Measurements from ENCODE around the gene PGPEP1.
A peak's percentile ranks its signal among the peaks of the same experiment; 100 is the strongest.

The PGPEP1 gene

DNA sequence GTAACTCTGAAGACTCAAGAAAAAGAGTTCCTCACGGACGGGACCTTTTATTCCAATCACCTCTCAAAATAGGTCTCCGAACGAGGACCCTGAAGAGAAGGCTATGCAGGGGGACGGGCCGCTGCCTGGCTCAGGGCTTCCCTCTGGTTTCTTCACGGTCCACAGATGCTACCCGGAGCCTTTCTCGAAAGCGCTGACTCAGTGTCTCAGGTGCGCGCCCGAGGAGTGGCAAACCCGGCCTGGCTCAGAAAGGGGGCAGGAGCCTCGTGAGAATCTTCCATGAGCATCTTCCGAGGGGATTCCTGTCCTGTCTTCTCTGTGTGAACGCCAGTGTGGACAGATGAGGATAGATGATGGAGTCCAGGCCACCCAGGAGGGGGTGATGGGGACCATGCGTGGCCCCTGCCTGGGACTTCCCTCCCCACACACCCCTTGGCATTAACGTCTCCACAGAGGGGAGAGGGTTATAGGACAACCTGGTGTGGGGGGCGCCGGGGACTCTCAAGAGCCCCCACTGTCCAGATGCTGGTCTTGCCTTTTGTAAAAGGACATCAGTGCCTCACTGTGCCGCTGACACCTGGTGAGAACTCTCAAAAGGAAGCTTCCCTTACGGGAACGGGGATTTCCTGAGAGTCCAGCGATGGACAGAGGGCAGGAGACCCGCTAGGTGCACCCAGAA, 34.0 kb upstream of the PGPEP1 start:
- peak overlapping the region; percentile 88 to 99 (median 95) for H3K4me2 ChIP-seq
- H3K36me3 ChIP-seq: peaks cover 24 to 41% (median 32%) of the 10 kb centered on the region in 11 experiments; a peak in 21 of 22 replicates

DNA sequence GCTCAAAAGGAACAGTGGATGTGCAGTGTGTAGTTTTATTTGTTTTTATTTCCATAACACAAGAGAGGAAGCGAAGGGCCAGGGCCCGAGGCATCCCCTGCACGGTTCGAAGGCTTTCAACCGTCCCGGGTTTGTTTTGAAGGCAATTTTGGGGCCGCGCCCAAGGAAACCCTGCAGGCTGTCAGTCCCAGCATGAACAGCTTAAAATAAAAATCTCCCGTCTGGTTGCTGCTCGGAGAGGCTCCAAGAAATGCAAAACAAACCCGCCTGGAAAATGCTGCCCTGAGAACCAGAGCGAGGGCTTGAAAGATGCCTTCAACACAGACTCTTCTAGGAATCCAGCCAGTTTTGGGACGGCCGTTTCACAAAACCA, 33.5 kb upstream of the PGPEP1 start:
- H3K36me3 ChIP-seq: peaks cover 29 to 47% (median 37%) of the 10 kb centered on the region in 11 experiments
- H3K4me2 ChIP-seq: peak overlapping the region; percentile 88 to 99 (median 95)

More for the DNA sequence above, 34.0 kb upstream of the PGPEP1 start:
- Histone ChIP-seq H3K4me3 (peak overlapping the region in 9 of 10 experiments; percentile 4 to 65 (median 48); a peak in 15 of 20 replicates), H3K9ac (peak overlapping the region; percentile 31 to 93 (median 87); a peak in 21 of 22 replicates), H3K4me1 (peaks cover 78 to 95% (median 81%) of the 10 kb centered on the region in 10 experiments), H3K27me3 (no peaks in the 10 kb centered on the region), H4K20me1 (peaks cover 0 to 8% (median 0%) of the 10 kb centered on the region in 11 experiments; a peak in 4 of 22 replicates), H3K27ac (peak overlapping the region in 10 of 11 experiments; percentile 45 to 99 (median 94); a peak in 21 of 22 replicates), H3K9me3 (replicated peaks in 1 of 11) (no peaks in the 10 kb centered on the region)
- no peak for TF ChIP-seq Cebpa-rat (IDR thresholded peaks at IDR 0.05)

DNA sequence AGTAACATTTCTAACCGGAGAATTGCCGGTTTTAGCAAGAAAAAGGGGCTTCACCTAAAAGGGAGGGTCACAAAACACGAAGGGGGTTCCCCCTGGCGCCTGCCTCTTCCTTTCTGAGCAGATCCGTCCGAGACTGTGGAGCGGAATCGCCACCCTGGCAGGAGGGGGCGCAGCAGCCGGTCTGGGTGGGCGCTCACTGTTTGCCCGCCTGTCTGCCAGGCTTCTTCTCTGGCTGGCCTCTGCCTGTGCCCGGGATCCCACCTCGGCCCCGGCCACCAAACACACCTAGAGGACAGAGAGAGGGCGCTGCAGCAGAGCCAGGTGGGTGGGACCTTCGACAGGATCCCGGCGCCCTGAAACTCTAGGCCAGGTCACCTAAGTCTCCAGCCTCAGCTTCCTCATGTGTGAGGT, 33.1 kb upstream of the PGPEP1 start:
- peak overlapping the region; percentile 88 to 99 (median 95) for H3K4me2 ChIP-seq
- peak overlapping the region; percentile 26 to 99 (median 94); a peak in 21 of 22 replicates for H3K27ac ChIP-seq
- H3K36me3 ChIP-seq: peaks cover 33 to 51% (median 41%) of the 10 kb centered on the region in 11 experiments

More for the DNA sequence above, 33.5 kb upstream of the PGPEP1 start:
- Histone ChIP-seq H3K4me1 (peaks cover 72 to 91% (median 76%) of the 10 kb centered on the region in 10 experiments), H3K9me3 (replicated peaks in 1 of 11) (no peaks in the 10 kb centered on the region), H3K27me3 (no peaks in the 10 kb centered on the region), H3K27ac (peak overlapping the region; percentile 26 to 99 (median 94); a peak in 21 of 22 replicates), H3K4me3 (peak overlapping the region in 9 of 10 experiments; percentile 4 to 65 (median 47); a peak in 14 of 20 replicates), H4K20me1 (peaks cover 0 to 13% (median 0%) of the 10 kb centered on the region in 11 experiments; a peak in 4 of 22 replicates), H3K9ac (peak overlapping the region; percentile 31 to 93 (median 87))
- no peak for TF ChIP-seq Cebpa-rat (IDR thresholded peaks at IDR 0.05)

DNA sequence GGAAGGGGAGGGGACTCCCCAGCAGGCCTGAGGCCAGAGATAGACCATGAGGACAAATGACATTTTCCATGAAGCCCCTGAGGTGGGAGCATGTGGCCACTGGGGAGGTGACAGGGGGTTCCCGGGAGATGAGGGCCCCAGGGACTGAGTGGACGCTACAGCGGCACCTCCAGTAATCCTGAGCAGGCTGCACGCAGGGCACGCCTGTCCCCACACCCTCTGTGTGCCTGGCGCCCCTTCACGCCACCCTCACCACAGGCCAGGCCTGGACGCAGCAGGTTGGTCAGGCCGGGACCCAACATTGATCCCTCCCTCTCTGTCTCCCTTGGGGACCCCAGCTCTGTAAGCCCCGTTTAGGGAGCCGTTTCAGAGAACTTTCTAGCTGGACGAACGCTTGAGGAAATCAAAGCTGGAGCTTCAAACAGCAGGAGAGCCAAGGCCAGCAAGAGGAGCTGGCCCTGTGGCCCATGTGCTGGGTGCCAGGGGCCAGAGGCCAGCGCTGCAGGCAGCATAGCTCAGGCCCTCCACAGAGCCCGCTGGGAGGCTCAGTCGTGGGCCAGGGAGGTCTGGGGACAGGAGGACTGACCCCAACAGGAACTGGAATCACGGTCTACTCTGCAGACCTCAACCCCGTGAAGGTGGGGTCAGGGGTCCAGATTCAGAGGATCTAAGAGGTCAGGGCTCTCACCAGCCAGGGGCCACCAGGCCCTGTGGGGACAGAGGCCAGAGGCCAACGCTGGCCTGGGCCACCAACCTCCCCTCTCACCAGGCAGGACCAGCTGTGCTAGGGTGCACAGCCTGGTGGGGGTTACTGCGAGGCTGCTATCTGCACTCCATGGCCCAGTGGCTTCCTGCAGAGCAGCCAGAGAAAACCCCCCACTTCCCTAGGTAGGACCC, 32.1 kb upstream of the PGPEP1 start:
- peak overlapping the region; percentile 31 to 93 (median 87); a peak in 19 of 22 replicates for H3K9ac ChIP-seq
- peaks cover 0 to 13% (median 0%) of the 10 kb centered on the region in 11 experiments; a peak in 4 of 22 replicates for H4K20me1 ChIP-seq
- peaks cover 43 to 61% (median 51%) of the 10 kb centered on the region in 11 experiments for H3K36me3 ChIP-seq
- peak overlapping the region in 3 of 10 experiments; percentile 44 to 65 (median 49); a peak in 6 of 20 replicates for H3K4me3 ChIP-seq
- no peaks in the 10 kb centered on the region for H3K27me3 ChIP-seq
- peak overlapping the region; percentile 88 to 99 (median 95) for H3K4me2 ChIP-seq
- H3K9me3 ChIP-seq (replicated peaks in 1 of 11): no peaks in the 10 kb centered on the region
- peaks cover 58 to 77% (median 63%) of the 10 kb centered on the region in 10 experiments for H3K4me1 ChIP-seq
- H3K27ac ChIP-seq: peak overlapping the region in 9 of 11 experiments; percentile 87 to 99 (median 95); a peak in 18 of 22 replicates
- no peak for TF ChIP-seq Cebpa-rat (IDR thresholded peaks at IDR 0.05)

More for the DNA sequence above, 33.1 kb upstream of the PGPEP1 start:
- Histone ChIP-seq H3K4me1 (peaks cover 68 to 87% (median 73%) of the 10 kb centered on the region in 10 experiments), H3K9ac (peak overlapping the region; percentile 31 to 93 (median 87)), H3K27me3 (no peaks in the 10 kb centered on the region), H3K9me3 (replicated peaks in 1 of 11) (no peaks in the 10 kb centered on the region), H4K20me1 (peaks cover 0 to 13% (median 0%) of the 10 kb centered on the region in 11 experiments; a peak in 4 of 22 replicates), H3K4me3 (peak overlapping the region in 8 of 10 experiments; percentile 26 to 65 (median 48); a peak in 14 of 20 replicates)
- TF ChIP-seq Cebpa-rat (IDR thresholded peaks at IDR 0.05): no peak

DNA sequence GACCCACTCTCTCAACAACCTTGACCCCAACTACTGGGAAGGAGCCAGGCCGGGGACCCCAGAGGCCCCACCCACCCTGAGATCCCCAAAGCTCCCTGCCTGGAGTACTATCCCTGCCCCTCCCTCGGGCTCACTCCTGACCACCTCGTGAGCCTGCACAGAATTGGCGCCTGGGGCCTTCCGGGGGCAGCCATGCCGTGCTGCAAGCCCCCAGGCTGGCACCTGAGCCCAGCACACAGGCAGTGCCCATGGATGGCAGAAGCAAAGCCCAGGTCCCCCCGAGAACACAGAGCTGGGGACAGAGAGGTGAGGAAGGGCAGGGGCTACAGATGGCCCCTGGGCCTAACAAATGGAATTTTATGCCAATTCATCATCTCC, 31.5 kb upstream of the PGPEP1 start:
- peaks cover 52 to 71% (median 56%) of the 10 kb centered on the region in 10 experiments for H3K4me1 ChIP-seq
- H3K9ac ChIP-seq: peak overlapping the region in 7 of 11 experiments; percentile 44 to 93 (median 87); a peak in 11 of 22 replicates
- no peaks in the 10 kb centered on the region for H3K27me3 ChIP-seq
- H3K9me3 ChIP-seq (replicated peaks in 1 of 11): no peaks in the 10 kb centered on the region
- peak overlapping the region in 9 of 11 experiments; percentile 88 to 99 (median 95); a peak in 18 of 22 replicates for H3K4me2 ChIP-seq
- H3K36me3 ChIP-seq: peaks cover 47 to 67% (median 57%) of the 10 kb centered on the region in 11 experiments
- TF ChIP-seq Cebpa-rat (IDR thresholded peaks at IDR 0.05): no peak
- H3K4me3 ChIP-seq: no peak overlapping the region; a peak in 1 of 20 replicates
- peak overlapping the region in 7 of 11 experiments; percentile 40 to 99 (median 95); a peak in 9 of 22 replicates for H3K27ac ChIP-seq
- H4K20me1 ChIP-seq: peaks cover 0 to 13% (median 0%) of the 10 kb centered on the region in 11 experiments; a peak in 4 of 22 replicates

DNA sequence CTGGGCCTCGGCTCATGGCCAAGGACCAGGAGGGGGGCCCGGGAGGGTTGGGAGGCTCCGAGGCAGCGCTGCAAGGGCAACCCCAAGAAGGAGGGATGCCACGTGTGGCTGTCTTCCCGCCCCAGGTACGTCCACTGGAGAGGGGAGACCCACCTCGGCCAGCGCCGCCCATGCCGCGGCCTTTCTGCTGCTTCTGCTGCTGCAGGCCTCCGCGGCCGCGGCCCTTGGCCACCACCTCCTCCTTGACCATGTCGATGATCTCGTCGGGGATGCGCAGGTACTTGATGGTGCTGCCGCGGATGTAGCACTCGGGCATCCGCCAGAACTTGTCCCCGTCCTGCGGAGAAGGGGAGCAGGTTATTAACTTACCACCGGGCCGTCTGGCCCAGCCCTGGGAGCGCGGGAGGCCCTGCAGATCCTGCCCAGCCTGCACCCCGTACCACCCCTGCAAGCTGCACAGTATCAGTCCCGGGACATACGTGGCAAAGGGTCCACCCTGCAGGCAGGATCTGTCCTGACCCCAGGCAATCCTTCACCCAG, 30.8 kb upstream of the PGPEP1 start:
- Histone ChIP-seq H3K4me2 (peak overlapping the region in 8 of 11 experiments; percentile 88 to 99 (median 96); a peak in 8 of 22 replicates), H3K4me1 (peaks cover 48 to 69% (median 51%) of the 10 kb centered on the region in 10 experiments)

DNA sequence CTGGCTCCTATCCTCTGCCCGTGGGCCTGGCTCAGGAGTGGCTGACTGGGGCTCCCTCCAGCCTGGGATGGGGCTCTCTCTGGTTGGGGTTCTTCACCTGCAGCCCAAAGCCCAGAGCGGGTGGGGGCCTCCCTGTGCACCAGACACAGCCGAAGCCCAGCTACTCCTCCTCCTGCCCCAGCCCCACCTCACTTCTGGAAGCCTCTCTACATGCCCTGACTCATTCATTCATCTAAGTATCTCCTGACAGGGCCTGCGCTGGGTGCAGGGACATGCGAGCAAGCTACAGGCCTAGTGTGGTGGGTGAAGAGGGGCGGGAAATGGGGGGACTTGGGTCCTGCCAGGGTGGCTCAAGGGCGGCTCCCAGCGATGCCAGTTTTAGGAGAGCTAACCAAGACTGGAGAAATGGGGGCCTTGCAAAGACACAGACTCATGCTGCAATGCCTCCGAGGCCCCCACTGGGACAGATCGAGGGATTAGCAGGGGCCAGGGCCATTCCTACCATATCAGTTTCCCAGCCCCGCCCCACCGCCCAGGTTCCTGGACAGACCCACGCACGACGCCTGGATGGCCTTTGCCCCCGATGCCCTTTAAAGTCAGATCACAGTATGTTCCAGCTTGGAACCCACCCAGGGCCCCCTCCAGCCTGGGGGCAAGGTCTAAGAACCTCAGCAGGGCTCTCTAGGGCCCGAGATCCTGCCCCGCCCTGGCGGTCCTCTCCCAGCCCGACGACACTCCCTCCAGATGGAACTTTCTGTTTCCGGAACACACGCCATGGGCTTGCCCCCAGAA, 30.1 kb upstream of the PGPEP1 start:
- Histone ChIP-seq H3K4me1 (peaks cover 43 to 67% (median 48%) of the 10 kb centered on the region in 10 experiments), H4K20me1 (peaks cover 0 to 13% (median 0%) of the 10 kb centered on the region in 11 experiments; a peak in 4 of 22 replicates), H3K9ac (0 out of 22 replicates have a peak overlapping the region, but pooled peaks of 3 of the 11 experiments have one; percentile 5 to 33 (median 13)), H3K27ac (peak overlapping the region in 2 of 11 experiments; percentile 28 to 48; a peak in 2 of 22 replicates), H3K4me2 (0 out of 22 replicates have a peak overlapping the region, but pooled peaks of 1 of the 11 experiments have one; percentile 95), H3K36me3 (peaks cover 54 to 81% (median 68%) of the 10 kb centered on the region in 11 experiments), H3K4me3 (no peak overlapping the region), H3K27me3 (no peaks in the 10 kb centered on the region), H3K9me3 (replicated peaks in 1 of 11) (no peaks in the 10 kb centered on the region)
- no peak for TF ChIP-seq Cebpa-rat (IDR thresholded peaks at IDR 0.05)

More for the DNA sequence above, 30.8 kb upstream of the PGPEP1 start:
- no peaks in the 10 kb centered on the region for H3K27me3 ChIP-seq
- peak overlapping the region in 6 of 11 experiments; percentile 40 to 98 (median 94); a peak in 6 of 22 replicates for H3K27ac ChIP-seq
- peaks cover 53 to 74% (median 63%) of the 10 kb centered on the region in 11 experiments for H3K36me3 ChIP-seq
- H3K4me3 ChIP-seq: no peak overlapping the region
- no peaks in the 10 kb centered on the region for H3K9me3 ChIP-seq (replicated peaks in 1 of 11)
- peaks cover 0 to 13% (median 0%) of the 10 kb centered on the region in 11 experiments; a peak in 4 of 22 replicates for H4K20me1 ChIP-seq
- TF ChIP-seq Cebpa-rat (IDR thresholded peaks at IDR 0.05): no peak
- H3K9ac ChIP-seq: peak overlapping the region in 4 of 11 experiments; percentile 44 to 90 (median 84); a peak in 3 of 22 replicates
